Endothelial cell (in vitro differentiated cells): ENCODE measurements around the gene NPIPB4. TPM values are rescaled to one million over a fixed set of nuclear protein-coding genes. Genes with fewer than 3 reads are reported as not detected.

Source experiments
- total RNA-seq: library from RNA; stranded (reverse); fragmentation: NEBNext Ultra II Directional; extraction: Animal tissue kit (Norgen Biotek cat#: 25700); gene quantifications from one replicate; pipeline ENCODE4 v1.2.1, GENCODE V29; 2021; ENCODE audit not compliant: unreplicated experiment

Gene NPIPB4
- total RNA-seq, 1 donor from 2014 or later = 104 TPM

Other genes starting within 250 kb of the NPIPB4 start
- not detected for gene IGSF6, start 205.1 kb downstream of the NPIPB4 start, total RNA-seq
- not detected for gene OTOA, start 193.8 kb downstream of the NPIPB4 start, total RNA-seq
- gene UQCRC2, start 95.6 kb upstream of the NPIPB4 start, total RNA-seq = 194 TPM
- gene PDZD9, start 143.4 kb upstream of the NPIPB4 start, total RNA-seq = not detected
- 15.1 TPM for gene MOSMO, start 150.4 kb upstream of the NPIPB4 start, total RNA-seq
- 0.56 TPM for gene VWA3A, start 234.8 kb upstream of the NPIPB4 start, total RNA-seq